Astrocyte (in vitro differentiated cells and primary cell): Measurements from ENCODE around the gene COL27A1.

Experiments used
- CTCF ChIP-seq: IDR thresholded peaks from 2 replicates; pipeline ENCODE4 v1.5.1; 2011; ENCODE audit warnings: low read depth, mild to moderate bottlenecking, inconsistent platforms, low read length, moderate library complexity; ENCODE audit not compliant: insufficient read depth
- EZH2 ChIP-seq: IDR thresholded peaks from 2 replicates; pipeline ENCODE4 v1.6.1; 2012; ENCODE audit warnings: mild to moderate bottlenecking, low read length, inconsistent platforms; ENCODE audit not compliant: insufficient read depth

DNA sequence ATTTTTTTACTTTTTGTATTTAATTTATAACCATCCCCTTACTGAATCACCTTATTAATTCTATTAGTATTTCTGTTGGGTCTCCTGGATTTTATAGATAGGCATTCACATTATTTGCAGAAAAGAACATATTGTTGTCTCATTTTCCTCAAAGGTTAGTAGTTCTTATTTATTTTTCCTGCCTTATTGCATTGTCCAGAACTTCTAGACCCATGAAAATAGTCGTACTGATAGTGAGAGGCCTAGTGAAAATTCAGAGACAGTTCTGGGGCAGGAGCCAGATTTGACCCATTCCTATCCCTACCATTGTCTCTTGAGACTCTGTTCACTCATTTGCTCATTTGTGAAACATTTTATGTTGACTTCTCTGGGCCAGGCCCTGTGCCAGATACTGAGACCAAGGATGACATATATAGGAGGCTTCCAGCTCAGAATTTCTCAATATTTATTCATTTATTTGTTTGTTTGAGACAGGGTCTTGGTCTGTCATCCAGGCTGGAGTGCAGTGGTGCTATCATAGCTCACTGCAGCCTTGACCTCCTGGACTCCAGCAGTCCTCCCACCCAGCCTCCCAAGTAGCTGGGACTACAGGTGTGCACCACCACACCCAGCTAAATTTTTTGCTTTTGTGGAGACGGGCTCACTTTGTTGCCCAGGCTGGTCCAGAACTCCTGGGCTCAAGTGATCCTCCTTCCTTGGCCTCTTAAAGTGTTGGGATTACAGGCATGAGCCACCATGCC, 34.7 kb downstream of the COL27A1 start:
- TF ChIP-seq CTCF (no peak), EZH2 (no peak)
